GM12872 (cell line): ENCODE measurements around the gene EVC2.

Experiments used
- CTCF ChIP-seq: IDR thresholded peaks from 3 replicates; pipeline ENCODE4 v1.5.1; 2011; ENCODE audit warnings: low read depth, mild to moderate bottlenecking, low read length, moderate library complexity; ENCODE audit not compliant: insufficient read depth

Gene EVC2

GRCh38 chr4:5703831-5704230, 4.5 kb downstream of the EVC2 start:
- TF ChIP-seq CTCF = no peak

GRCh38 chr4:5701971-5702370, 6.4 kb downstream of the EVC2 start:
- no peak for TF ChIP-seq CTCF

DNA sequence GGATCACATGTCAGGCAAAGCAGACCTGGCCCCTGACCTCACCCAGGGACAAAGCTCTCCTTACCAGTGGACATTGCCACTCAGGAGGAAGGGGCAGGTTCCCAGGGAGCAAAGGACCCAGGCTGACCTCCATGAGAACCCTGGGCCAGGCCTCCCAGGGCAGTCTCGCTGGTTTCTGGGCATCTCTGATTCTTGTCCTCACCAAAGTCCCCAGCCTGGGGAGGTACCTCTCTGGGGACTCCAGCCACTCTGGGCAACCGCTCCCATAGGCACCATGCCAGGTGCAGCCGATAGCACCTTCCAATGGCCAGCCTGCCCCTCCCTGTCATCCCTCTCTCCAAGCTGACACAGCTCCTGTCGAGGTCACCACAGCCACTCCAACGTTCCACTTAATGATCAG, 7.9 kb downstream of the EVC2 start:
- no peak for TF ChIP-seq CTCF

DNA sequence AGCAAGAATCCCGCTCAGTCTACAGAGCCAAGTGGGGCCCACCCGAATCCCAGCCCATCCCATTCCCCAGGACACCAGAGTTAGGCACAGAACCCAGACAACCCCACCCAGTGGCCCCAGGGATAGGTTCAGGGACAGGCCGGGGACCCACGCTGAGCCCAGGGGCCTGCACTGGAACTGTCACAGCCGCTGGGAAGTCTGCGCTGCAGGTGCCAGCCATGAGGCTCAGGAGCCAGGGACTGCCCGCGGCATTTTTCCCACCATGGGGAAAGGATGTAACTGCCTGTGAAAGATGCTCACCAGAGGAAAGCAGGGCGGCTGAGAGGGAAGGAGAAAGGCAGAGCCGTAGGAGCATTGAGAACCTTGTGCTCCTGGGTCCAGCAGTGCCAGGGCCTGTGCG, 12.0 kb downstream of the EVC2 start:
- no peak for TF ChIP-seq CTCF

DNA sequence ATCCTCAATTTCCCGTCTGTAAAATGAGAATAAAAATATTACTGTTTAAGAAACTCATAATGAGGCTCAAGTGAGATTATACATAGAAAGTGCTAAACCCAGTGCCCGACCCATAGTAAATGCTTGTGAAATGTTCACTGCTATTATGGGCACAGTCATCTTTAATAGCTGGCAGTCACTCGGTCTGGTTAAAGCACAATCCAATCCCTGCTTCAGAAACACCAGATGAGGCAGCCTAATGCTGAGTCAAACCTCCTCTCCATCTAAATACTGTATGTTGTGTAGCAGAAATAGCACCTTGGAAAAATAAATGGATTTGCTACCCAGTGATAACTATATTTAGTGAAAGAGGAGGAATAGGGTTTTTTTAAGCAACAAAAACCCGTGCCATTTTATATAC, 14.5 kb downstream of the EVC2 start:
- no peak for TF ChIP-seq CTCF

DNA sequence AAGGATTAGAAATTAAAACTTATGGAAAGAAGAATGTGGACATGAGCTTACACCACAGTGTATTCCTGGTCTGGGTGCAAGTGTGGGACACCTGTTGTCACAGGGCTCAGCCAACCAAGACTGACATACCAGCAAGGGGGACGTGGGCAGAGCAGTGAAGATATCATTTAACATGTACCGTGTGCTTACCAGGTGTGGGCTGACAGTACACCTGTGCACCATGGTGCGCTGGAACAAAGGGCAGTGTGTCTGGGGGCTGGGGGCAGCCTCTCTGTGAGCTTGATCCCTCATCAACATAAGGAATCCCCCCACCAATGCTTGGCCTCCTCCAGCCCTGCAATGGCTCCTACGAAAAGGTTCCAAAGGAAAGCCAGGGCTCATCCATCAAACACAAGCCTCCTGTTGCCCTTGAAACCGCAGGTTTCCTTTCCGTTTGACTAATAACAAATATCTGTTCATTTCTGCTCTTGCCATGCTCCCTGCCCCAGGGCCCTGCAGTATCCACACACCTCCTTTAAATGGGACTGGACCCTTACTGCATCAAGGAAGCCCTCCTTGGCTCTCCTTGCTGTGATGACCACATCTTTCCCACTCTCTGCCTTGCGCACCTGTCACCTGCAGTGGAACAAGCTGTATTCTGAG, 16.7 kb downstream of the EVC2 start:
- no peak for TF ChIP-seq CTCF

DNA sequence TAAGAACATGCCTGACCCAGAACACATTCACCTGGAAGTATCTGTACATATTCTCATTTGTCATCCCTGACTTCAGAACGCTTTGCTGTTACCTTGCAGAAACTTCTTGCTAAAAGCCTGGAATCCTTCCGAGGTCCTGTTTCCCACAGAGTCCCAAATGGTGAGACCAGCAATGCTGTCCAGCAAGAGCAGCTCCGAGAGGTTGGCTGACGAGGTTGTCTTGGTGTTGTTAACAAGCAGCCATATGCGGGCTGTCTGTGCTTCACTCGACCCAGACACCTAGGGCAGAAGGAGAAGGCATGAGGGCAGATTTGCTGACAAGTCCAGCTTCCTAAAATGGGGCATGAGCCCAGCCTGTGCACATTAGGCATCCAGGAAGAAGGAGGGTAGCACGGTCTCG, 19.3 kb downstream of the EVC2 start:
- no peak for TF ChIP-seq CTCF

GRCh38 chr4:5686338-5686737, 22.0 kb downstream of the EVC2 start:
- no peak for TF ChIP-seq CTCF
